Endothelial cell of umbilical vein (primary cell): ENCODE data around the gene LCE3B.

Experiments
- EZH2 ChIP-seq: IDR thresholded peaks from 2 replicates; pipeline ENCODE4 v1.6.1; 2012; ENCODE audit warnings: borderline replicate concordance, low read depth, mild to moderate bottlenecking, moderate library complexity, low read length, inconsistent platforms; ENCODE audit not compliant: severe bottlenecking
- JUN ChIP-seq: IDR thresholded peaks from 2 replicates; pipeline ENCODE4 v1.6.1; 2011; ENCODE audit warnings: borderline replicate concordance, low read depth; ENCODE audit not compliant: insufficient read length, insufficient read depth
- MYC ChIP-seq: IDR thresholded peaks from one replicate; pipeline ENCODE4 v1.6.1; 2011; ENCODE audit warnings: mild to moderate bottlenecking, low read depth, low read length
- POLR2A ChIP-seq: IDR thresholded peaks from 2 replicates; pipeline ENCODE4 v1.6.1; 2012; ENCODE audit warnings: low read depth, mild to moderate bottlenecking, control low read depth, low read length
- POLR2AphosphoS5 ChIP-seq: IDR thresholded peaks from 2 replicates; pipeline ENCODE4 v1.6.1; 2012; ENCODE audit warnings: low read depth, mild to moderate bottlenecking, control low read depth, low read length, moderate library complexity; ENCODE audit not compliant: insufficient read depth
- TF ChIP-seq, protein P1 (sequence below), 2 donors: IDR thresholded peaks; 1 replicate in 1 of 2; 2 replicates in 1 of 2; pipeline ENCODE4 v1.5.1; 2011; ENCODE audit warnings: low read length in 2 of 2, mild to moderate bottlenecking in 2 of 2, moderate library complexity in 2 of 2, control low read depth in 1 of 2, inconsistent platforms in 1 of 2, low read depth in 1 of 2; ENCODE audit not compliant: insufficient read depth in 1 of 2; ENCODE audit errors: extremely low read depth in 1 of 2
- TF ChIP-seq, protein P2 (sequence below): IDR thresholded peaks from 2 replicates; pipeline ENCODE4 v1.6.1; 2011; ENCODE audit not compliant: insufficient read depth, insufficient read length

DNA sequence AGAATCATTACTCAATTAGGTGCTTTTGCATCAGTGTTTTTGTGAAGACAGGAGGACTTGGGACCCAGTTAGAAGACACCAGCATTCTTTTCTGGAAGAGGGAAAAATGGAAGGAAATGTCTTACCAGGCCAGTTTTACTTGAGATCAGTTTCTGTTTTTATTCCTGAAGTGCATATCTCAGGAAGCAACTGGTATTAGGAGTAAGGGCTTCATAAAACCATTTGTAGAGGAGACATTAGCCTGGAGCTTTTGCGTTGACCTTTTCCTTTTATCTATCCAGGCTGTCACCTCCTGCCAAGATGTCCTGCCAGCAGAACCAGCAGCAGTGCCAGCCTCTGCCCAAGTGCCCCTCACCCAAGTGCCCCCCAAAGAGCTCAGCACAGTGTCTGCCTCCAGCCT is at the start of gene LCE3B:
- TF ChIP-seq, protein P1, sequence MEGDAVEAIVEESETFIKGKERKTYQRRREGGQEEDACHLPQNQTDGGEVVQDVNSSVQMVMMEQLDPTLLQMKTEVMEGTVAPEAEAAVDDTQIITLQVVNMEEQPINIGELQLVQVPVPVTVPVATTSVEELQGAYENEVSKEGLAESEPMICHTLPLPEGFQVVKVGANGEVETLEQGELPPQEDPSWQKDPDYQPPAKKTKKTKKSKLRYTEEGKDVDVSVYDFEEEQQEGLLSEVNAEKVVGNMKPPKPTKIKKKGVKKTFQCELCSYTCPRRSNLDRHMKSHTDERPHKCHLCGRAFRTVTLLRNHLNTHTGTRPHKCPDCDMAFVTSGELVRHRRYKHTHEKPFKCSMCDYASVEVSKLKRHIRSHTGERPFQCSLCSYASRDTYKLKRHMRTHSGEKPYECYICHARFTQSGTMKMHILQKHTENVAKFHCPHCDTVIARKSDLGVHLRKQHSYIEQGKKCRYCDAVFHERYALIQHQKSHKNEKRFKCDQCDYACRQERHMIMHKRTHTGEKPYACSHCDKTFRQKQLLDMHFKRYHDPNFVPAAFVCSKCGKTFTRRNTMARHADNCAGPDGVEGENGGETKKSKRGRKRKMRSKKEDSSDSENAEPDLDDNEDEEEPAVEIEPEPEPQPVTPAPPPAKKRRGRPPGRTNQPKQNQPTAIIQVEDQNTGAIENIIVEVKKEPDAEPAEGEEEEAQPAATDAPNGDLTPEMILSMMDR (IDR thresholded peaks at IDR 0.05; ENCODE audit: extremely low read depth in 1 of 2, insufficient read depth in 1 of 2, low read depth in 1 of 2, low read length in 2 of 2): no peak
- TF ChIP-seq POLR2A (no peak), POLR2AphosphoS5 (no peak), EZH2 (no peak), MYC (no peak), JUN (no peak)
- TF ChIP-seq, protein P2, sequence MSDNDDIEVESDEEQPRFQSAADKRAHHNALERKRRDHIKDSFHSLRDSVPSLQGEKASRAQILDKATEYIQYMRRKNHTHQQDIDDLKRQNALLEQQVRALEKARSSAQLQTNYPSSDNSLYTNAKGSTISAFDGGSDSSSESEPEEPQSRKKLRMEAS: no peak
